GM18520 (cell line): Measurements from ENCODE around the gene SOX6.
"Not testable (repeated sequence)": the region's sequence is repeated elsewhere in the genome, so short reads cannot be mapped to it uniquely, and the experiment has no call there.

ENCODE experiments used
- ATAC-seq: cut with Tn5 transposase; IDR thresholded peaks from one replicate; pipeline ENCODE4 v1.9.1; 2021; ENCODE audit not compliant: unreplicated experiment

Gene SOX6

DNA sequence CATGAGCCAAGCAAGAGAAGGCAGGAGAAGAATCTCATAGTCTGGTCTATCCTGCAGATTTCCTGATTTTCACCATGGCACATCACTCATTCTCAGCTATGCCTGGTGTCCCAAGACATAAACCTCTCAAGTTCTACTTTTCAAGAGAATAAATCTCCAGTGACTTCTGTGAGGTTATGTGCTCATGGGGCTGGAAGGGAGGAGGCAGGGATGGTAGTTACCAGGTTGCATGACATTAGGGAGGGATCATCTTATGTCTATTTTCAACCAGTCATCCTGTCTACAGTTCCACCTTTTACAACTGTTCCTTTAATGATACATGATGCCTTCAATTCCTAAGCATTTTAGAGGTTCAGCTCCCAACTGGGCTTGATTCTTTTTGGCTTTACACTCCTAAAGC is 297.7 kb downstream of the SOX6 start:
- ATAC-seq: no peak

DNA sequence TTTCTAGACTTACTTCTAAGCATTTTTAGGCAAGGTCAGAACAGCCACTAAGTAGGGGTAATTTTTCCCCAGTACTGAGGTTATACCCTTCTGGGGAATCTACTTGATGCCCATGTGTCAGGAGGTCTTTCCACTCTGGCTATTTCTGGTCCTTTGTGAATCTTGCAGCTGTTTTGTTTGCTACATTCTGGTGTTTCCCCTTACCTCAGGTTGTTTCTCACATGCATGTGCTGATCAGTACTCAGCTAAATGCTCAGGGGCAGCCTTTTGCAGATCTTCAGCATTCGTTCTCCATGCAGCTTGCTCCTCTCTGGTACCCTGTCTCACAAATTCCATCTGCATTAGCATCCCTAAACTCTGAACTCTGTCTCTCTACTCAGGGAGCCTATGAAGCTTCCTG is 303.6 kb downstream of the SOX6 start:
- ATAC-seq: no peak

DNA sequence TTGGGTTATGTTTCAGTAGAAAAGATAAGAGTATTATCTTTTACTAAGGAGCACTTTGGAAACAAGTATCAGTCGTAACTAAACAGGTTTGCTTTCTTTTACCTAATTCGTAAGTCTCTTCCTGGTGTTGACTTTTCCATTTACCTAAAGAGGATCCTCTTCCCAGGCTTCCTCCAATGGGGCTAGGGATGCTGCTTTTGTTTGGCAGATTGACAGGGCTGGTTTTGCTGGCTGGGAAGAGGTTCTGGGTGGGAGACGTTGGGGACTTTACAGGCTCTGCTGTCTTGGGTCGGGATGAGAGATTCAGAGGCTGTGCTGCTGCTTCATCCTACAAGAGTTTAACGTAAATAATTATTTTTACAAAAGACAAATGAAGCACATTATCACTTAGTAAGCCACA is 306.7 kb downstream of the SOX6 start:
- no peak for ATAC-seq

DNA sequence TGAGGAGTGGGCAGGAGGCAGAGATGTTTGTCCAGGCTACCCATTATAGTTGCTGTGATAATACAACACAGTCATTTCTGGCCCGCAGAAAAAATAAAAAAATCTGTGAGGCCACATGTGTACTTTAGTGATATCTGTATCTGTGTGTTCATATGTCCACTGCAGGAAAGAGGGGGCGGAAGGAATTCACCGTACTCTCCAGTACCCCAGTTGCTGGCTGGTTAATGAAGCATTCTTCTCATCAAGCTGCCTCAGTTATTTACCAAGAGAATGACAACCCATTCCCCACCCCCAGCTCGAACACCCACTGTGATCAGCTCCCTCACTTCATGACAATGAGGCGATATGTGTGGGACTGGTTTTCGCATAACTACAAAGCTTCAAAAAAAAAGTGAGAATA is 309.3 kb downstream of the SOX6 start:
- no peak for ATAC-seq

DNA sequence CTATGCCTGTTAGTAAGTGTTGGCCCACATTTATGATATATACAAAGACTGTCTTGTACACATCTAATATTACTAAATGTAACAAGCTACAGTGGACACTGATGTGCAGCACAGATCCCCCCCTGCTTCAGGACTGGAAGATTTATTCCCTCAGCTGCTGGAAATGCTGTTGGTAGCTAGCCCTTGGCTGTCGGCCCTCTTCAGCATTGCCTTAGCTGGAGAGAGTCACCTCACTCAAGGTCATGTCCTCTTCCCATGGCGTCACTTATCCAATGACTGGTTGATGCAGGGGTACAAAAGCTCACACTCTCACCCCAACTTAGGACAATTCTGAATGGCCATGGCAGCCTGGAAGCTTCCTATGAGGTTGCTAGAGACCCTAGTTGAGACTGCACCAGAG is 312.7 kb downstream of the SOX6 start:
- no peak for ATAC-seq

DNA sequence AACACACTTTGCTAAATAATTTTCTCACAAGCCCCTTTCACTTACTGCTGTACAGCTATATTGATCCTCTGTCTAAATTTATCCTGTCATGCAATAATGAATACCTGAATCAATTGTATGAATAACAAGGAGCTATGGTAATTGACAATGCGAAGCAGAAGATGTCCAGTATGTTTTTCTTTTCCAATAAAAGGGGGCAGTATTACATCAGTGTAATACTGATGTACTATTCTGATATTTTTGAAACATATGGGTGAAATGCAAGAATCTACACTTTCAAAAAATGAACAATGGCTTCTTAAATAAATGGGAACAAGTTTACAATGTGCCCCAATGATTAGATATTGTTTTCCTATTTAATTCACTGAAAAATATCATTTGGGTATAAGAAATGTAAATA is 315.1 kb downstream of the SOX6 start:
- ATAC-seq: no peak

DNA sequence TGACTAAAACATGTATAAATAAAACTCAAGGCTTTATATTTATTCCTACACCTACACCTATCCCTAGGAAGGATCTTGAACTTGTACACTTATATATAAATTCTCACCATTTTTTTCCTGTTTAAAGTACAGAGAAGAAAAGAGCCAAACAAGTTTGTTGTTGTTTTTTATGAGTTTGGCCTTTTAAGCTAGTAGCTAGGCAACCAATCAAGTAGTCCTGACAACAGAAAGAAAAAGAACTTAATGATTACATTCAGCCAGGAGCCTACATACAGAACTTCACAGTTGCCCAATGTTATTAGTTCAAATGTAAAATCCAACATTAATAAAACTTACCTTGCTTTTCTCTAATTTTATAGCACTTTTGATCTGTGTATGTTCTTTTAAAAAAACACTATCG is 316.2 kb downstream of the SOX6 start:
- ATAC-seq: no peak

DNA sequence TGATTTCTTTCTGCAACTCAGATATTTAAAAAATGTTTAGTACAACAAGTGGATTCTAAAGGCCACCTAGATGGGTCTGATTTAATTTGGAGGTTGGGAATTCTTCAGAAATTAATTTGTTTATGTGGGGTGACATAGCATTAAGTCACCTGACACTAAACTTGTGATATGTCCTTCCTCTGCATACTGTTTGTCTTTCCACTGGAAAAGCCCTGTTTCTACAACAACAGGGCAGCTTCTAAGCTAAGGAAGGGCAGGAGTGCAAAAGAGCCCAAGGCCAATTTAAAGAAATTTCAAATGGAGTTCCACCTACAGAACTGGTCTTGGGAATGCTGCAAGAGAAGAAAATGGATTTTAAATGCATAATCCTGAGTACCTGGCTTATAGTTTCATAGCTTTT is 319.2 kb downstream of the SOX6 start:
- ATAC-seq: no peak

DNA sequence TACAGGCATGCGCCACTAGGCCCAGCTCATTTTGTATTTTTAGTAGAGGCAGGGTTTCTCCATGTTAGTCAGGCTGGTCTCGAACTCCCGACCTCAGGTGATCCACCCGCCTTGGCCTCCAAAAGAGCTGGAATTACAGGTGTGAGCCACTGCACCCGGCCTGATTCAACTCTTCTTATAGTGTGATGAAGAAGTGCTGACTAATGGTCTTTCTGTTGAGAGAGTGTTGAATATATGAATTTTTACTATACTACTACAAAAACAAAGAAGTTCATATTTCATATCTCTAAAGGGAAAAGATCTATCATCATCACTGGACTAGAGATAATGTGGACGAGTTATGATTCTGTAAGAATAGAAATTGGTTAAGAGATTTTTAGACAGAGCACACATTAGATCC is 320.1 kb downstream of the SOX6 start:
- ATAC-seq: no peak

DNA sequence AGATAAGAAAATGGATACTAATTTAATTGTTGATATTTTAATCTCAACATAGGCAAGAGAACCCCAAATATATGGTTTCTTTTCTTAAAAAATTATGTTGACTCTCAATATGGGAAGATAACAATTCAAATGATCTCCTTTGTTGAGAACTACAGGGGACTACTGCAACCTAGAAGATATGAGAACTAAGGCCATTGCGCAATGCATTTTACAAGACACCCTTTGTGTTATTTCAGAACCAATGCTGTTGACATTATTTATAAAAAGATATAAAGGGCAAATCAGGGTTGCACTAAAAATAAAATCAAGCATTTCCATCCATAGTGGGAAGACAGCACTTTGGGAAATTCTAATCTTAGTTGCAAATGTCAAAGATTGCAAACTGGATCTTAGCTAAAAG is 322.3 kb downstream of the SOX6 start:
- no peak for ATAC-seq

DNA sequence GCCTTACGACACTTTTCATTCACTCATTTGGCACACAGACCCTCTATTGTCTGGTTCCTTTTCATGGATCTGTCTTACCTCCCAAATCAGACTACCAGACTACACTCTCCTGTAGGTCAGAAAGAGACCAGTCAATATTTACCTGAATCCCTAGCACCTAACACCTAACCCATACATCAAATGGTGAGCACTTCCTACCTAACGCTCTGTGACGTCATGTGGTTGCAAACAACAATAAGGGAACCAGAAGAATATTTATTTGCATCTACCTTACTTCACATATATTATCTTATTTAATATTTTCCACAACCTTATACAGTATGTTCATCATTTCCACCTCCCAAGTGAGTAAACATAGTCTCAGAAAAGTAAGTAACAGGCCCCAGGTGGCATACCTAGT is 323.4 kb downstream of the SOX6 start:
- ATAC-seq: no peak

DNA sequence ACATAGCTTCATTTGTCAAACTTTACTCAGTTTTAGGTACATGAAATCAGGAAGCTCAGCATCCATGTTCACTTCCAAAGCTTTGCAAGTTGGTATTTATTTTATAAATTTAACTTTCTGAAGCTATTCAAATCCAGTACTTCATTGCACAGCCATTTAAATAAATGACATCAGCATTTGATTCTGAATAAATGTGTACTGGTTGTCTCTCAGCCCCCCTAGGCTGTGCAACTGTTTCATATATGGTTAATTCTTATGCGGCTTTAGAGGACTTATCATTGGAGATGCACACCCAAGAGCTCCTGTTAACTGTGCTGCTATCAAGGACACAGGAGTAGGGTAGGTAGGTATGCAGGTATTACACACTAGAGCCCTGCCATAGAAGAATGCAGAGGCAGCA is 325.1 kb downstream of the SOX6 start:
- no peak for ATAC-seq

DNA sequence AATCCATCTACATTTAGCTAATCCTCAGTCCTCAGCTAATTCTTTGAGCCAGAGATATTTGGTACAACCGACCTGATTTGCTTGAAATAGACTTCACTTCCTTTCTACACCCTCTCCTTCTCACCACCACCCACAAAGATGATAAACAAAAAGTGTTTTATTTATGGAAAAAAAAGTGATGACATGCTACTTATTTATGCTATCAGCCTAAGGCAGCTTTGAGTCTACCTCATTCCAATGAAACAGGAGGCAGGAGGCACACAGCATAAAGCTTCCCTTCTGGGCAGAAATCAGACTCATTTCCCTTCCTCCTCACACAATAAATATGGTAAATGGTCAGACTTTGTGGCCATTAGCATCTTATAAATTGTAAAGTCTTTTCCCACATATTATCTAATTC is 325.7 kb downstream of the SOX6 start:
- ATAC-seq: no peak

DNA sequence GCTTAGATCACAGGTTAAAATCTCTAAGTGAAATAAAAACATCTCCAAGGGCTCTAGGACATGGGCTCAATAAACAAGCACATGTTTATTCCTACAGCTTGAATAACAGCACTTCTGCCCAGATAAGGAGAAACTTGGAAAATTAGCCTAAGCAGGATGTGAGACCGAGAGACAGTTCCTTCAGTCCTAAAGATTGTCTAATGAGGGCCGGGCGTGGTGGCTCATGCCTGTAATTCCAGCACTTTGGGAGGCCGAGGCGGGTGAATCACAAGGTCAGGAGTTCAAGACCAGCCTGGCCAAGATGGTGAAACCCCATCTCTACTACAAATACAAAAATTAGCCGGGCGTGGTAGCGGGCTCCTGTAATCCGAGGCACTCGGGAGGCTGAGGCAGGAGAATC is 327.2 kb downstream of the SOX6 start:
- not testable (repeated sequence) for ATAC-seq

DNA sequence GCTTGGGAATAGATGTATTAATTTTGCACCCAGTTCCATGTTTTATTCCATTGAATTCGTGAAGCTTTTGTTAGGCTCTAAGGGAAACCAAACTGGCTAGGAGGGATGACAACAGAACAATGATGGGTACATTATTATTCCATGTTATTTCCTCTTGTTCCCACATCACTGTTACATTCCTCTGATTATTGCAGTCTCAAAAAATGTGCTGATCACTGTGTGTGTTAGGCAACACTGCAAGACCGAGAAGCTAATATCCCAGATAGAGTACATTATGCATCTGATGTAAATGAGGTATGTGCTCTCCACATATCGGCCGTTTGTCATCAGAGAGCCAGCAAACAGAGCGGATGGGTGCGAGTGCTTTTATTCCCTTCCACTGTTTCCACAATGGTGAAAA is 327.9 kb downstream of the SOX6 start:
- ATAC-seq: no peak

DNA sequence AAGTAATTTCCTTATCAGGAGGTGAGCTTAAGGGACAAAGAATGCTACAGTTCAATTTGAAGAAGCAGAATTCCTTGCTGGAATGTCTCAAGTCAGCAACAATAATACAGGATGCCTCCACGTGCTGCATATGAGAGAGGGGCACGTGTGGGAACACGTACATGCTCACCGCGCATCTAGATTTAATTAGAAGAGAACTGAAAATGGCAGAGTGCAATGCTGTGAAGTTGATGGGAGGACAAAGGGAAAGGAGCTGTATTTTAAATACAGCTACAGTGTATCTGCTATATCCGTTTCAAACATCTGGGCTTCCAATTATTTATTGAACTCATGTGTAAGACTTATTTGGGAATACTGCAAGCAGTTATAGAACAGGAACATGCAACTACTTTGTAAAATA is 328.7 kb downstream of the SOX6 start:
- no peak for ATAC-seq

DNA sequence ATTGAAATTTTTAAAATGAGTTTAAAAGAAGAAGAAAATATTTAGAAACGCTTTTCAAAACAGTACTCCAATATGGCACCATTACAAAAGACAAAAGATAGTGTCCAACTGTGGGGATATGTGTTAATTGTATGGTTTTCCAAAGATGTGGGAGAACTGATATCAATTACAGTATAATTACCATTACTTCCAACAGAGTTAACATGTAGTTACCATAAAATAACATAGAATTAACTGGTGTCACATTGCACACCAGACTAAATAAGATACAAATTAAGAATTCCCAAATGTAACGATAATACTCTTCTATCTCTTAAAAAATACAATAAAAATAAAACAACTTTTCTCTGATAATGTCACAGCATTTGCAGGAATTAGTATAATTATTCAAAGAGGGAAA is 329.5 kb downstream of the SOX6 start:
- no peak for ATAC-seq

DNA sequence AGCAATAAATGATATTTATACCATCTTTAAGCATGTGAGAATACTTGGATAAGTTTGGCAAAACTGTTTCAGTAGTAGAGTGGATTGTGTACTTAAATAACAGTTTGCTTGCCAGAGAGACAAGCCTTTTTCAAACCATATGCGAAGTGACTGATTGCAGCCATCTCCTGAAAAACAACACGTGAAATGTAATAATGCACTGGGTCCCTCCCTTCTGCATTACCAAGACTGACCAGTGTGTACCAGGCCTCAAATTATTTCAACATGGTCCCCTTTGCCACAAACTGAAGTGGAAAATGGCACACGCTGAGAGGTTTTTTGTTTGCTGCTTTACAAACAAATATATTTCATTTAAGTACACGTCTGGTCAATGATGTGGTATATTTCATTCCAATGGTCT is 337.4 kb downstream of the SOX6 start:
- no peak for ATAC-seq

DNA sequence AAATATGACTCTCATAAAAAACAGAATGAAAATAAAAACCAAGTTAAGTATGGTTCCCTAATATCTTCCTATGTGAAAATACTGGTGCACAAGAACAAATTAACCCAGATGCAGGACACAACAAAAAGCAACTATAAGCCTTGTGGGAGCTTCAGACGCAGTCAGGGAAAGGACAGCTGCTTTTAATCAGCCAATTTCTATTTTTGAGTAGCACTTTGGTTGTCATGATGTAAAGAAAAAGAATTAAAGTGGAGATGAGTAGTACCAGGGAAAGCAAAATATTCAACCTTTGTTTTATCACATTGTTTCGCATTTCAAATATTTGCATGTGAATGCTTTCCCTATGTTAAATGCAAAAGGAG is 339.9 kb downstream of the SOX6 start:
- no peak for ATAC-seq

DNA sequence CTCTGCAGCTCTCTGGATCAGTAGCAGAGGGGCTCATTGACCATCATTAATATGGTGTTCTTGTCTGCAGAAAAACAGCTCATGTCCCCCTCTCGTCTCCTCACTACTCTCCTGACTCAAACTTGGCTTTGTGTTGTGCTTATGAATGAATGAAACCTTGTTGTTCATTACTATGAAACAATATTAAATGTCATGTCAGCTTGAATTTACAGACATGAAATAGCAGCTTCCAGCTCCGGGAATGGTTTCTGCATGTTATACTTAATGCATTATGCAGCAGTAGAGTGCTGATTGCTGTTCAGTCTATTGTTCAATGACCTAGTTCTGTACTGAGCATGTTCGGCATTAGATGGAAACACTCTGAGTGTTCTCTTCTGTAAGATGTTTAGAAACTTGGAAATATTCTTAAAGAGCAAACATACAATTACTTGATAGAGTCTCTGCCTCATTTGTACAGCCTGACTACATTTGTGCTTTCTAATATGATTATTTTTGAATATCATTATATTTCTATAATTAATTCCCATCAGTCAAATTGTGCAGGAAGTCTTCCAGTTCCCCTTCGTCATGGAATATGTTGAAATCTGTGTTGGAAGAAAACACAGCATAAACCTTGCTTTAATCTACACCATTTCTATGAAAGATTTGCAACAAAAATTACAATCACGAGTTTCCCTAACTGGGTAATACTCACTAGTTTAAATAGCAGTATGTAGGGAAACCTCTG is 340.4 kb downstream of the SOX6 start:
- ATAC-seq: no peak

DNA sequence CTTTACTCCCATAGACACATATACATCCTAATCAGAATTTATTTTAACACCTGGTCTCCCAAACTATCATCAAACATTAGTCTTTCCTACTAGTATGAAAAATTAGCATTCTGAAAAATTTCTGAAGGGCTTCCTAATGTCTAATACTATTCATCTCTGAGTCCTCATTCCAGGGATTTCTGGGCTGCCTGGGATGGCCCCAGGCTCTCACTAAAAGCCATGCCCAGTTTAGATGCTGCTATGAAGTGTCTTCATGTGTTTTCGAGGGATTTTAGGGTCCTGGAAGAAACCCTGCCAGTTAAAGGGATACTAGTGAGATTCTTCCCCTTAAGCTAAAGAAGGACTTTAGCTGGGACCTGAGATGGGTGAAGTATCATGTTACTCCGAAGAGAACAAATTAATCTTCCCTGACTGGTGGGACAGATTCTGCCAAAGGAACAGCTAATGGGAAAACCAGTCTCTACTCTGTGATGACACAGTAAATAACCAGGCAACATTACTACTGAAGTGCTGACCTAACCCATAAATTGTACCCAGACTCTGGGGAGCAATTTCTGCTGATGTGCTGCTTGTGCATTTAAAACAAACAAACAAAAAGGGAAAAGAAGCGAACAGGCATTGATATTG is 342.6 kb downstream of the SOX6 start:
- ATAC-seq: no peak

DNA sequence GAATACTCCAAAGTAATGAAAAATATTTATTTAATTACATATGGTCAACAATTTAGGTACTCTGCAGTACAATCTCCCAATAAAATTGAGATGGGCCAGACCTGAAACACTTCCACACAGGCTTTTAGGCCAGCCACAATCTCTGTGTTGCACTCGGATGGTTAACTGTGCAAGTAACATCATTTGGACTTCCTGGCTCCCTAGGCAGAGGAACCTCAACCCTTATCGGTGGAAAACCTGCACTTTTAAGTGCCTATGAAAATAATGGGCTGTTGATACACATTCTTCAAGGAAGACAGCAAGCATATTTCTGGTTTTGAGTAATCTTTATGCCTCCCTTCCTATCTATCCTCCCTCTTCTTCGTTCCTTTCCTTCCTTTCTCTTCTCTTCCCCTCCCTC is 343.1 kb downstream of the SOX6 start:
- no peak for ATAC-seq

DNA sequence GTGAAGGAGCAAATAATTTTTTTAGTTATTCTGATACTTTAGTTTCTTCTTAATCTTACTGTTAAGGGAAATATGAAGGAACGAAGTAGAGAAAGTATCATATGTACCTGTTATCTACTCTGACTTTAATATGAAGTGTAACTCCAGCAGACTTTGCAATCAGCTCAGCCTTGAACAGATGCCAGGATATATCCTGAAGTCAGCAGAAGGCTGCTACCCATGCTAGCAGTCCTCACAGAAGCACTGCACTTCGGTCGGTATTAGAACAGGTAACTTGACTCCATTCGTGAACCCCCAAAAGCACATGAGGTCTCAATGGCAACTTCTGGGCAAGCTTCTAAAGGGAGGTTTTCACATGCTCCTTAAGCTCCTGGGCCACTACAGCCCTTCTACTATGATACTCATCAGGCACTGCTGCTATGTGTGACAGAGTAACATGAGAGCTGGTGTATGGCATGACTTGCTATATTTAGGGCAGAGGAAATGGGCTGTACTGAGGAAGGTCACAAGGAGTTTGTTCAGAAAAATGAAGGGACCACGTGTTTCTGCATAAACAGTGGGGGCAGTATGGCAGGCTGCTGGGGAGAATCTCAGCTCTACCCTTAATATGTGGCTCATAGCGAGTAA is 344.1 kb downstream of the SOX6 start:
- ATAC-seq: no peak
